Measurements from ENCODE around the gene THAP7. TPM values are rescaled to one million over a fixed set of nuclear protein-coding genes. Genes with fewer than 3 reads are reported as not detected.

THAP7 gene
- total and polyA plus RNA-seq, 2 of the 4 experiments (the other 2 are of a cell fraction): 14.2 to 19.8 TPM

- no peaks in the 10 kb centered on the region for H4K20me1 ChIP-seq (ENCODE audit: insufficient read depth, low read length)
- ATAC-seq (ENCODE audit: low read depth): no peak
- H2AK5ac ChIP-seq (ENCODE audit: low read depth, low read length): no peak overlapping the region
- H3K79me1 ChIP-seq (ENCODE audit: low read depth in 1 of 2, low read length in 2 of 2): no peaks in the 10 kb centered on the region
- H3K9me1 ChIP-seq (ENCODE audit: insufficient read depth, low read length): no peaks in the 10 kb centered on the region
- ChIA-PET POLR2A (ENCODE audit: unreplicated experiment) (no interaction called here), CTCF (no interaction called here)
- H3K56ac ChIP-seq (ENCODE audit: extremely low read depth, insufficient read depth, low read length): no peak overlapping the region
- 90% methylated on average over 36 of the region's 40 CpGs; no CpG with 5 or more reads in 1 of the 2 experiments for WGBS, 2 experiments (ENCODE audit: extremely low coverage in 2 of 2, insufficient read length in 1 of 2)
- no peak overlapping the region for H2BK120ac ChIP-seq (ENCODE audit: low read depth, low read length)
- H3K9me3 ChIP-seq (ENCODE audit: control insufficient read depth, insufficient read depth, low read length): no peaks in the 10 kb centered on the region
- H4K8ac ChIP-seq (ENCODE audit: low read depth in 2 of 2, low read length in 2 of 2): no peak overlapping the region
- no peak overlapping the region for H3K4ac ChIP-seq (ENCODE audit: low read depth, low read length)
- no peak overlapping the region for H2BK20ac ChIP-seq (ENCODE audit: low read depth, low read length)
- no peak for DNase-seq
- H3K27ac ChIP-seq (ENCODE audit: insufficient read depth, low read length): no peak overlapping the region
- no peak overlapping the region for H3K4me3 ChIP-seq (ENCODE audit: insufficient read depth, low read depth, low read length)
- intact Hi-C loops (cut with micrococcal nuclease): no loop called here
- H3K18ac ChIP-seq (ENCODE audit: low read depth, low read length): no peak overlapping the region
- dilution Hi-C loops (cut with HindIII; ENCODE audit: low sequenced_read_pairs, unreplicated experiment): no loop called here
- H3K27me3 ChIP-seq (ENCODE audit: control insufficient read depth, insufficient read depth, low read length): peaks cover 34% of the 10 kb centered on the region
- no peak overlapping the region for H3K4me2 ChIP-seq (ENCODE audit: low read depth, low read length)
- H4K5ac ChIP-seq (ENCODE audit: low read depth, low read length): no peak overlapping the region
- H4K91ac ChIP-seq (ENCODE audit: insufficient read depth, low read depth, low read length): no peak overlapping the region
- in situ Hi-C loops (cut with MboI; ENCODE audit: low sequenced_read_pairs): no loop called here
- no peak overlapping the region for H2BK5ac ChIP-seq (ENCODE audit: low read depth, low read length, poor library complexity, severe bottlenecking)
- H2AK9ac ChIP-seq (replicated peaks; ENCODE audit: low read depth, low read length, poor library complexity): no peak overlapping the region
- no peaks in the 10 kb centered on the region for H3K36me3 ChIP-seq (ENCODE audit: control insufficient read depth, insufficient read depth, low read length)
- no TSS peak for BruUV-seq (replicated peaks)
- no peak overlapping the region for H3K14ac ChIP-seq (replicated peaks; ENCODE audit: low read depth, low read length)
- no peak for TF ChIP-seq CEBPB (IDR thresholded peaks at IDR 0.05; ENCODE audit: low read depth, low read length)
- H3K9ac ChIP-seq (ENCODE audit: low read depth, low read length): no peak overlapping the region
- H3K23ac ChIP-seq (ENCODE audit: low read depth, low read length): no peak overlapping the region
- H2BK15ac ChIP-seq (ENCODE audit: low read depth, low read length): no peak overlapping the region
- peaks cover 3% of the 10 kb centered on the region; the same call in 1 of the 2 replicates for H3K4me1 ChIP-seq (ENCODE audit: control insufficient read depth, insufficient read depth, low read length)
- H2AFZ ChIP-seq (replicated peaks; ENCODE audit: low read length, poor library complexity): no peak overlapping the region
These were observed 29.0 kb upstream of the THAP7 start for GRCh38 chr22:21030621-21031544.
